Liver (tissue), 3 donors: ENCODE measurements around the gene TNNI3.
"Not testable (repeated sequence)": the region's sequence is repeated elsewhere in the genome, so short reads cannot be mapped to it uniquely, and the experiment has no call there.

Experiments
- CTCF ChIP-seq: fragments of 150-350 bp; IDR thresholded peaks from 2 replicates; pipeline ENCODE4 v1.5.1; 2017; ENCODE audit warnings: improper control_type of control experiment, low read depth, low read length; ENCODE audit not compliant: missing input control
- GABPA ChIP-seq, 2 donors: IDR thresholded peaks in 1 of 2; conservative IDR thresholded peaks in 1 of 2; 2 replicates each; pipeline ENCODE4 v1.6.1; 2016; ENCODE audit warnings: antibody characterized with exemption in 2 of 2, mild to moderate bottlenecking in 1 of 2, moderate library complexity in 1 of 2
- HNF4A ChIP-seq, 2 donors: conservative IDR thresholded peaks; 2 replicates each; pipeline ENCODE4 v1.6.1; 2016; ENCODE audit warnings: antibody characterized with exemption in 2 of 2, mild to moderate bottlenecking in 2 of 2
- JUND ChIP-seq, 2 donors: IDR thresholded peaks; 2 replicates each; pipeline ENCODE4 v1.6.1; 2016; ENCODE audit warnings: antibody characterized with exemption in 2 of 2
- MAX ChIP-seq: IDR thresholded peaks from 2 replicates; pipeline ENCODE4 v1.6.1; 2016; ENCODE audit warnings: antibody characterized with exemption
- RAD21 ChIP-seq, 2 donors: IDR thresholded peaks; 2 replicates each; pipeline ENCODE4 v1.6.1; 2016; ENCODE audit warnings: antibody characterized with exemption in 2 of 2, mild to moderate bottlenecking in 2 of 2
- REST ChIP-seq: IDR thresholded peaks from 2 replicates; pipeline ENCODE4 v1.6.1; 2016; ENCODE audit warnings: antibody characterized with exemption, mild to moderate bottlenecking
- RXRA ChIP-seq, 2 donors: IDR thresholded peaks; 2 replicates each; pipeline ENCODE4 v1.6.1; 2017 to 2018; ENCODE audit warnings: antibody characterized with exemption in 2 of 2, mild to moderate bottlenecking in 1 of 2
- TAF1 ChIP-seq: conservative IDR thresholded peaks from 2 replicates; pipeline ENCODE4 v1.6.1; 2016; ENCODE audit warnings: antibody characterized with exemption, mild to moderate bottlenecking
- TF ChIP-seq, protein P1 (sequence below): IDR thresholded peaks from 2 replicates; pipeline ENCODE4 v1.6.1; 2016; ENCODE audit warnings: antibody characterized with exemption
- donor health status: healthy.
- donor health status: healthy.

DNA sequence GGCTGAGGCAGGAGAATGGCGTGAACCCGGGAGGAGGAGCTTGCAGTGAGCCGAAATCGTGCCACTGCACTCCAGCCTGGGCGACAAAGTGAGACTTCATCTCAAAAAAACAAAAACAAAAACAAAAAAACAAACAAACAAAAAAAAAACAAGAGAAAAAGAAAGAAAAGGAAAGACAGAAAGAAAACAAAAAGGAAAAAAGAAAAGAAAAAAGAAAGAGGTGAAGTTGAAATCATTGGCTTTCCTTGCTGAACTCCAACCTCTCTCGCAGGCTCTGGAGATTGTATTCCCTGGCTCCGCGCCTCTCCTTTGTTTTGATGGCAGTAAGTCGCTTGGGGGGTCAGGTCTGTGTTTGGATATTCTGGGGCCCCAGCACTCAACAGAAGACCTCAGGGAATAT, 14.8 kb upstream of the TNNI3 start:
- not testable (repeated sequence) for TF ChIP-seq CTCF; HNF4A (conservative IDR thresholded peaks at IDR 0.05); RXRA (IDR thresholded peaks at IDR 0.05); TAF1; GABPA (IDR thresholded peaks at IDR 0.05 in 1 of 2, conservative IDR thresholded peaks at IDR 0.05 in 1 of 2); MAX; RAD21 (IDR thresholded peaks at IDR 0.05); REST; JUND (IDR thresholded peaks at IDR 0.05)
- TF ChIP-seq, protein P1, sequence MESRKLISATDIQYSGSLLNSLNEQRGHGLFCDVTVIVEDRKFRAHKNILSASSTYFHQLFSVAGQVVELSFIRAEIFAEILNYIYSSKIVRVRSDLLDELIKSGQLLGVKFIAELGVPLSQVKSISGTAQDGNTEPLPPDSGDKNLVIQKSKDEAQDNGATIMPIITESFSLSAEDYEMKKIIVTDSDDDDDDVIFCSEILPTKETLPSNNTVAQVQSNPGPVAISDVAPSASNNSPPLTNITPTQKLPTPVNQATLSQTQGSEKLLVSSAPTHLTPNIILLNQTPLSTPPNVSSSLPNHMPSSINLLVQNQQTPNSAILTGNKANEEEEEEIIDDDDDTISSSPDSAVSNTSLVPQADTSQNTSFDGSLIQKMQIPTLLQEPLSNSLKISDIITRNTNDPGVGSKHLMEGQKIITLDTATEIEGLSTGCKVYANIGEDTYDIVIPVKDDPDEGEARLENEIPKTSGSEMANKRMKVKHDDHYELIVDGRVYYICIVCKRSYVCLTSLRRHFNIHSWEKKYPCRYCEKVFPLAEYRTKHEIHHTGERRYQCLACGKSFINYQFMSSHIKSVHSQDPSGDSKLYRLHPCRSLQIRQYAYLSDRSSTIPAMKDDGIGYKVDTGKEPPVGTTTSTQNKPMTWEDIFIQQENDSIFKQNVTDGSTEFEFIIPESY, result not testable (repeated sequence)
